NCI-H2196 (cell line): ENCODE data around the gene PAAF1.

Source experiments
- DNase-seq: peaks from one replicate; lab custom pipeline; 2025; ENCODE audit not compliant: unreplicated experiment; lab: John Stamatoyannopoulos, UW

The PAAF1 gene

DNA sequence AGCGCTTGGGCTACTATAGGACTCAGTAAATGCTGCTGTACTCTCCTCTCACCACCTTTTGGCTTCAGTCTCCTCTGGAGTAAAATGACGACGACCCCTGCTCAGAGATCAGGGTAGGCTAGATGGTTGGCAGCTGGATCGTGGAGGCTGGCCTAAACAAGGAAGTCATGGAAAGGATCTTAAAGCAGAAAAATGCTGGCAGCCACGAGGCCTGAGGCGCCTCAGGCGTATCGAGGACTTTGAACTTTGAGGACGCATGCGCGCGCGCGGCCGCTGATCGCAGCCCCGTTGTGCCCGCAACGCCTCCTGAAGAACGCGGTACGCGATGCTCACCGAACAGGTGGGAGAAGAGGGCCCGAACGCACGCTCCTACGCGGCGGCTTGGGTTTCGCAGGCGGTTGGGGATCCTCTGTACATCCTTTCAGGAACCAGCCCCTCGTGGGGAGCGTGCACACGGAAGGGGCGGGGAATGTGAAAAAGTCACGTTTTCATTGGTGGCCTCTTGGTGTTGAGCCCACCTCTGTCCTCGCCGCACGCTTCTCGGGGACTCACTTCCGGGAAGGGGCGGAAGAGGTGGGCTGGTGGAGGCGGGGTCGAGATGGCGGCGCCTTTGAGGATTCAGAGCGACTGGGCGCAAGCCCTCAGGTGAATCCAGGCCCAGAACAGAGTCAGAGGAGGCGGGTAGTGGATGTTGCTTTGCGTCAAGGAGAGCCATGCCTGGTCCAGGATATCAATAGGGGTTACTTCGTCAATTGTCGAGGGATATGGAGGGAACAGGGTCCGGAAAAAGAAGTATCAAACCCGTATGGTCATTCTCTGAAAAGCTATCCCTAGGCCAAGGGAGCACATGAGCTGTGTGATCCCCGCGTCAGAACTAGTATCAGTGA, at the start of gene PAAF1, which contains the start of gene COA4:
Gene PAAF1 (plus strand): TSS at position 576 of the 887 bp plus-strand sequence. CDS start 23 bp downstream, at position 599.
Gene COA4 (minus strand): TSS at position 423 of the 887 bp plus-strand sequence. CDS start 3,468 bp downstream, outside the sequence.
- peak; percentile 99 for DNase-seq

- no peak for DNase-seq
These were observed 46.5 kb upstream of the PAAF1 start for GRCh38 chr11:73830261-73830660.

DNA sequence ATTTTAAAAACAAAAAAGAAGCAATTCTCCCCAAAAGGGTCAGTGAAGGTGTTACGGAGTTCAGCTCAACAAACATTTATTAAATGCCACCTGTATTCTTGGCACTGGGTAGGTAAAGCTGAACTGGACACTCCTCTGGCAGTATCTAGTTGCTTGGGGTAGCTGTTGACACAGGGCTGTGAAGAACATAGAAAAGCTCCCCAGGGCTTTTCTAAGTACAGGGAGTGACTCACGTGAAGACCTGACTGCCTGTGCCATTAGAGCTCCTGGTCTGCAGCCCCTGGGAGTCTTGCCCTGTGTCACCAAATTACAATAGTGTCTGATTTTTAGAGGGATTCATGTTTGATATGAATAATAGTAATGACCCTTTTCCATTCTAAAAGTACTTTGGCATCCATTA, 43.7 kb upstream of the PAAF1 start:
- DNase-seq = no peak

- no peak for DNase-seq
These were observed 38.2 kb upstream of the PAAF1 start for GRCh38 chr11:73838443-73839122.

- DNase-seq = no peak
These were observed 37.7 kb upstream of the PAAF1 start for GRCh38 chr11:73839123-73839457.

DNA sequence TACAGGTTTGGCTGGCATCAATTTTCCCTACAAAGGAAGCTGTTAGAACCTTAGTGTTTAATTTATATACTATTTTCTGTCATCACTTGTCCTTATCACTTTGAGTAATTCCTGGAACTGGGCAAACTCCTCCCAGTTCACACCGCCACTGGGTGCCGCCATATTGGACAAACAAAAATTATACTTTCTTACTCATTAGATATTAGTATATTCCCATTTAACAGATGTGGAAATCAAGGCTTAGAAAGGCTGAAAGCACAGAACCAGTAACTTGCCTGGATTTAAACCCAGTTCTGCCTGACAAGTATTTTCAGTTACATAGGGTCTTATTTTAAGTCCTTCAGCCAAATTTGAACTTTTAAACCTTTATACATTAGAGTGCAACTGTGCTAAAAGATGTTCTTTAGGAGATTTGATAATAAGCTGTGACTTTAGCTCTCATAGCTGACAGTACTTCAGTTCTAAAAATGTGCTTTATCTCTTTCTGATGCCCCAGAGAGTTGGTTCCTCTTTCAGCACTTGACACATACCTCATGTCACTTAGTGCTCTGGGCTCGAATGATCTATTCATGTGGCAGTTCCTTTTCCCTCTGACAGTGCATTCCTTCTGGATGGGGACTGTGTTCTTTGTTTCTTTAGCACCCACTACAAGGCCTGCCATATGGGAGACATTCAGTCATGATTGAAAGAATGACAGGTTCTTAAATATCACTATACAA, 25.6 kb upstream of the PAAF1 start:
- DNase-seq = no peak

DNA sequence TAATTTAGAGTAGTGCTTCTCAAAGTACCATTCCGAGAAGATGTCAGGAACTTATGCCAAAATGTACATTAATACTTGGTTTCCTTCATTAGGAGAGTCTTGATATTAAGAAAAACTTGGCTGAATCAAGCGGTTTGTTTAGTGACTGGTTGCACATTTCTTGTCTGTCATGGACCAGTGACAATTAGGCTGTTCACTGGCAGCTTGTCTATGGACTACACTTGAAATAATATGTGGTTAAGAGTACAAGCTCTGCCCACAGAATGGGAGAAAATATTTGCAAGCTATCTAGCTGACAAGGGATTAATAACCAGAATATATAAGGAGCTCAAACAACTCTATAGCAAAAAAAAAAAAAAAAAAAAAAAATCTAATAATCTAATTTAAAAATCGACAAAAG, 24.8 kb upstream of the PAAF1 start:
- DNase-seq = no peak

DNA sequence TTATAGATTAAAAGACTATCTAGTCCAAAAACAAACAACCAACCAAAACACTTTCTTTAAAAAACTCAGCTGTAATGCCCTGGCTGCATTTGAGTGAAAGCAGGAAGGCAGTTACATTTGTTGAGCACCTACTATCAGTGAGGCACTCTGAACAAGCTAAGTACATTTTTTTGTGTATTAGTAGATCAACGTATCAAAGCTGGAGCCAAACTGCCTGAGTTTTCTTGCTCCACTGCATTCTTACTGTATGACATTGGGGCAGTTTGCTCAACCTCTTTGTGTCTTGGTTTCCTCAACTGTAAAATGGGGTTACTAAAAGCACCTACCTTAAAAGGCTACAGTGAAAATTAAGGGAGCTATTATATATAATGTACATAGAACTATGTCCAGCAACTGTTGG, 22.1 kb upstream of the PAAF1 start:
- DNase-seq = no peak

DNA sequence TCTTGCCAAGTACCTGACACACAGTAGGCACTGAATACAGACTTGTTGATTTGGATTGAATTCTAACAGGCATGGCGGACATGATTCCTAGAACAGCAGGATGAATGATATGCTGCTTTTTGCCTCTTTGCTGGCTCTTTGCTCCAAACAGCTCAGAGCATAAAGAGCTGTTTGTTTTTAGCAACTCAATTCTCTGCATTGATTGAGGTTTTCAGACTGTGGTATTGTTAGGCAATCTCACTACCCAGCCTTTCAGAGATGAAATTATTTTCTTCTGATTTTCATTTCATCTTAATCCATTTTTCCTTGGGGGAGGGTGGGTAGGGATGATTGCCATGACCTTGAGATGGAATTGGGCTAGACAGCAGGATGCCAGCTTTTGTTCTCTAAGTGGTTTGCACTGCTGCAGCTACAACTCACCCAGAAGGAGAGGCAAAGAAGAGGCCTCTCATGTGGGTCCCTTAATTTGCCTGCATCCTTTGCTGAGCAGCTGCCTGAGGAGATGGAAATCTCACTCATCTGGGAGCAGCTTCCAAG, 20.7 kb upstream of the PAAF1 start:
- no peak for DNase-seq

DNA sequence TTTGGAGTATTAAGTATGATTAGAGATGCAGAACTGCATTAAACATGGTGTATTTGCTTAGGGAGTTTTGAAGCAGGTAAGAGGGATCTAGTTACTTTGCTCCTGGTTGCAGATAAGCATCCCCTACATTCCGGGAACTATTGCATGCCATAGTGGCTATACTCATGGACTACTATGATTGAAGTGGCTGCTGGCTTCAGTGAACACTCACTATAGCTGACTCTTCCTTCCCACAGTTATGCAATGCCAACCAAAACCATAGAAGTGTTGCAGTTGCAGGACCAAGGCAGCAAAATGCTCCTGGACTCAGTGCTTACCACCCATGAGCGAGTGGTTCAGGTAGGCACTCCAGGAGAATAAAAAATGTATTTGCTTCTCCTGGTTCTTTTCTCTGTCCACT, 17.1 kb upstream of the PAAF1 start:
- no peak for DNase-seq

DNA sequence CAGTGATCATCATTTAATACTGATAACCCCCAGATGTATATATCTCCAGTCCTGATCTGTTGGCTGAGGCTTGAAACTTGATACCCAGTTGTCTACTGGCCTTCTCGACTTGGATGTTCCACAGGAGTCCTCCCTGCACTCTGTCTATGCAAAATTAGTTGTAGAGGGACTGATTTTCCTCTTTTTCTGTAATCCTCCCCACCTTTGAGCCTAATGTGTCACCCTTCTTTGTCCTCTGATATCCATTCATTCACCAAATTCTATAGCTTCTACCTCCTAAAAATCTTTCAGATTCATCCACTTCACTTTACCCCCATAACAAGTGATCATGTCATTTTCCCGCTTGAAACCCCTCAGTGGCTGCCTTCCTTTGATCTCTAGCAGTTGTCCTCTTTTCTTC, 16.6 kb upstream of the PAAF1 start:
- no peak for DNase-seq

GRCh38 chr11:73862986-73863385, 13.8 kb upstream of the PAAF1 start:
- DNase-seq = peak; percentile 31

DNA sequence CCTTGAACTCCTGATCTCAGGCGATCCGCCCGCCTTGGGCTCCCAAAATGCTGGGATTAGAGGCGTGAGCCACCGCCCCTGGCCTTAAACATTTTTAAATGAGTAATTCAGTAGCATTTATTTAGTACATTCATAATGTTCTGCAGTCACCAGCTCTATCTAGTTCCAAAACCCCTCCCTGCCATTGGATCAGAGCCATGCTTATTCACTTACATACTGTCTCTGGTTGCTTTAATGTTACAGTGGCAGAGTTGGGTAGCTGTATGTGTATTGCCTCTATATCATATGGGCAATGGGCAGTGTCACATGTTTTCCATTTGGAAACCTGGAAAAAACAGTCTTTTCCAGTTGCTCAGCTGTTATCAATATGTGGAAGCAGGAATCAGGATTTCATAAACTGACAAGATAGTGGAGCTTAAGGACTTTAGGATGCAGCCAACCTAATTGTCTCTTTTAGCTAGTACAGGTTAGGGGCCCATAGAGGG, 10.7 kb upstream of the PAAF1 start:
- DNase-seq = no peak

DNA sequence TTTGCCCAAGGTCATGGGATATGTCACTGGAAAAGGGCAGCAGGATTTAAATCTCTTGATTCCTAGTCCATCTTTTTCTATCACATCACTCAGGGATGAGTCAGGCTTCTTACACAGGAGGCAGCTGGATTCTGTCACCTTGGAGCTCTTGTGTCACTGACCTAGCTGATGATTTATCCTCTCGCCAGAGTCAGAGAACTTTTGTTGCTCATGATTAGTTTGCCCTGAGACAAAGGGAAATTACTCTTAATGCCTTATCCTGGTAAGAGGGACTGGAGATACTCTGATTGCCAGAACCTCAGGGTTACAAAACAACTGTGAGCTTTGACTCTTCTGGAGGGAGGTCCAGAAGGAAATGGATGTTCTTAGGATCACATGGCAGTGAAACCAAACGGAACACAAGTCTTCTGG, 10.2 kb upstream of the PAAF1 start:
- DNase-seq = no peak

DNA sequence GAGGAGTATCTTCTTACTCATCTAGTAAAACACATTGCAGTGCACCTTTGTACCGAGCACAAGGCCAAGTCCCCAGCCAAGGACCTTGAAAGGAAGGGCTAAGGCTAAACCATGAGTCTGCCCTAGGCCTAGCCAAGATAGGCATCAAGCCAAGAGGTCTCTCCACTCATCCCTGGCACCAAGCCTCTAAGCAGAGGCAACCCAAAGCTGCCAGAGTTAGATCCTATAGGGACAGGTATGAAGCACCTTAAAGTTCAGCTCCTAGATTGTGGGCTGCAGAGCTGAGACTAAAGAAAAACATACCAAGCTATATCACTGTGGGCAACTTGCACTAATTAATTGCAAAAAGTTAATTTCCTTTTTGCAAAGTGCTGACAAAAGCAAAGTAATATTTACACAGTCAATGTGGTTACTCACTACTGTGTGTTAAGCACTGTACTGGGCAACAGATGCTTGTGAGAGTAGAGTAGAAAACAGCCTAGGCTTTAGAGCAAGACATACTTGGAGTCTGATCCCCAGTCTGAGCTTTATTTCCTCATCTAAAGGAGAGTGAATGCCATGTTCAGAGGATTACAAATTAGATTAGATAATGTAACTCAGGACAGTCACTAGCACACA, 7.4 kb upstream of the PAAF1 start:
- peak; percentile 41 for DNase-seq

DNA sequence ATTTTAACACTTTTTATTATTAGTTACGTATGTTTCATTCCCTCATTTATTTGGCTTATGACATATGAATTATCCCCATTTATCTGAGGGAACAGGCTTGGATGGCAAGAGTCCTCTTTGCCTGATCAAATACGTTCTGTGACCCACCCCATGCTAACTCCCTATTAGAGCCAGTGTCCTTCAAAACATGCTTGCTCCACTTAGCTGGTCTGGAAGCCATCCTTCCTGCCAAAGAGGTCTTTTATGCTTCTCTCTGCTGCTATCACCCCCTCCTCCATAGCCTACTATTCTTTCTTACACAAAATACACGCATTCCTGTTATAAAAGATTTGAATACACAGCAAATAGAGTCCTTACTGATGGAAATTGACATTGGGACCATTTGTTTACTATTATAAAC, 6.5 kb upstream of the PAAF1 start:
- no peak for DNase-seq

GRCh38 chr11:73872749-73873357, 3.9 kb upstream of the PAAF1 start:
- no peak for DNase-seq

DNA sequence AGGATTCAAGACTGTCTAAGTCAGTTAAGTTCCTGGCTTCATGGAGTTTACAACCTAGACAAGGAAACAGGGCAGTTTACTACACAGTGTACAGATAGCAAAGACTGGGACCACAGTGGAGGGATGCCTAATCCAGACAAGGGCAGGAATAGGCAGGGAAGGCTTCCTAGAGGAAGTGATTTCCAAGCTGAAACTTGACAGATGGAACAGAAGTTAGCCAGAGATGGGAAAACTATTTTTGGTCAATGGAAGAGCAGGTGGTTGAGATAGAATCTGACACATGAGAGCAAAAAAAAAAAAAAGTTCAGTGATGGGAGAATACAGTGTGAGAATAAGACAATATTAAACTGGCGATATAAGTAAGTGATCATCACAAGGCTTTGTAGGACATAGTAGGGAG, 1.4 kb upstream of the PAAF1 start:
- no peak for DNase-seq

DNA sequence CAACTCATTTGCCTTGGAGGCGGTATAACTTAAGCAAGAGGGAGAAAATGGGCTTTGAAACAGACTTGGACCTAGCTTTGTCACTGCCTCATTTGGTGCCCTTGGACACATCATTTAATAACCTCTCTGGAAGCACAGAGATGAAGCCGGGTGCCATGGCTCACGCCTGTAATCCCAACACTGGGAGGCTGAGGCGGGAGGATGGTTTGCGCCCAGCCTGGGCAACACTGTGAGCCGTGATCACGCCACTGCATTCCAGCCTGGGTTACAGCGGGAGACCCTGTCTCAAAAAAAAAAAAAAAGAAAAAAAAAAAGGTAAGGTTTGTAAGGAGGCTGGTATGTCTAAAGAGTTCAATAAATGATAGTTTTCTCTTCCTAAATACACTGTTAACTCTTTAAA, 959 bp upstream of the PAAF1 start:
- DNase-seq = no peak

GRCh38 chr11:73878771-73879170, 2.0 kb downstream of the PAAF1 start:
- DNase-seq = no peak
